Activated naive CD4-positive, alpha-beta T cell treated with anti-CD3 and anti-CD28 coated beads, Interleukin-2, amount 50 U/mL, for 72 hours (primary cell): Measurements from ENCODE around the gene ZBTB26. TPM values are rescaled to one million over a fixed set of nuclear protein-coding genes. Genes with fewer than 3 reads are reported as not detected.

Source experiments
- ATAC-seq, 2 donors: fragments of 150-1000 bp; cut with Tn5 transposase; 2 replicates each; pipeline ENCODE4 v1.10.0; 2021; ENCODE audit warnings: mild to moderate bottlenecking in 2 of 2, moderate library complexity in 2 of 2
- DNase-seq, 2 donors: peaks; one replicate each; pipeline ENCODE4 v3.0.0; 2021 to 2022; ENCODE audit warnings: low spot score in 2 of 2
- H3K27ac Mint-ChIP-seq, 2 donors: one replicate each; pipeline ENCODE4 v1.8.0; 2022; ENCODE audit warnings: mild to moderate bottlenecking in 2 of 2, mixed read lengths in 2 of 2
- H3K36me3 Mint-ChIP-seq, 2 donors: one replicate each; pipeline ENCODE4 v1.8.0; 2022; ENCODE audit warnings: mixed read lengths in 2 of 2
- H3K9me3 Mint-ChIP-seq, 2 donors: one replicate each; pipeline ENCODE4 v1.8.0; 2022; ENCODE audit warnings: mixed read lengths in 2 of 2
- total RNA-seq, 2 donors: library from RNA; stranded (reverse); gene quantifications; one replicate each; pipeline ENCODE4 v1.2.3, GENCODE V29; 2022

The ZBTB26 gene
- total RNA-seq: 1 to 10 TPM; 6.6 to 7.7 TPM

GRCh38 chr9:122931226-122932121 lies at the start of gene ZBTB26:
TSS of gene ZBTB26 (minus strand) at chr9:122931512. CDS start at chr9:122919934, 11,578 bp downstream.
- DNase-seq (peak; percentile 87 to 90), ATAC-seq (peak; percentile 99)
- Mint-ChIP-seq H3K27ac (peak within 1 kb of the TSS in 1 of 2 donors; percentile 96), H3K9me3 (no peaks in the 10 kb centered on the region), H3K36me3 (peaks cover 7 to 16% of the 10 kb centered on the region in 2 donors)

GRCh38 chr9:122978601-122979000 lies 47.3 kb upstream of the ZBTB26 start:
- Mint-ChIP-seq H3K27ac (no peak overlapping the region), H3K9me3 (no peaks in the 10 kb centered on the region), H3K36me3 (no peaks in the 10 kb centered on the region)
- DNase-seq (no peak), ATAC-seq (no peak)

GRCh38 chr9:122975196-122975595 lies 43.9 kb upstream of the ZBTB26 start:
- Mint-ChIP-seq H3K36me3 (no peaks in the 10 kb centered on the region), H3K9me3 (no peaks in the 10 kb centered on the region), H3K27ac (no peak overlapping the region)
- DNase-seq: no peak
- ATAC-seq: no peak

- ATAC-seq: no peak
- Mint-ChIP-seq H3K36me3 (peaks cover 8 to 25% of the 10 kb centered on the region in 2 donors), H3K9me3 (peaks cover 0 to 5% of the 10 kb centered on the region in 2 donors), H3K27ac (no peak overlapping the region)
- no peak for DNase-seq
Measured at GRCh38 chr9:122961139-122961538, 29.8 kb upstream of the ZBTB26 start.

- ATAC-seq (no peak), DNase-seq (no peak)
- Mint-ChIP-seq H3K27ac (no peak overlapping the region), H3K36me3 (peaks cover 8 to 18% of the 10 kb centered on the region in 2 donors), H3K9me3 (peaks cover 0 to 5% of the 10 kb centered on the region in 2 donors)
Measured at GRCh38 chr9:122955961-122956360, 24.6 kb upstream of the ZBTB26 start.

- ATAC-seq: no peak
- Mint-ChIP-seq H3K36me3 (peaks cover 0 to 5% of the 10 kb centered on the region in 2 donors), H3K9me3 (peaks cover 0 to 5% of the 10 kb centered on the region in 2 donors), H3K27ac (no peak overlapping the region)
- no peak for DNase-seq
Measured at GRCh38 chr9:122954253-122954691, 23.0 kb upstream of the ZBTB26 start.

- H3K27ac Mint-ChIP-seq: no peak overlapping the region
Measured at GRCh38 chr9:122951056-122951455, 19.7 kb upstream of the ZBTB26 start.

GRCh38 chr9:122950263-122950662 lies 19.0 kb upstream of the ZBTB26 start:
- Mint-ChIP-seq H3K9me3 (no peaks in the 10 kb centered on the region), H3K36me3 (peaks cover 0 to 5% of the 10 kb centered on the region in 2 donors), H3K27ac (no peak overlapping the region)
- ATAC-seq (no peak), DNase-seq (no peak)

More at GRCh38 chr9:122951056-122951455, 19.7 kb upstream of the ZBTB26 start:
- H3K9me3 Mint-ChIP-seq: no peaks in the 10 kb centered on the region
- no peak for ATAC-seq
- H3K36me3 Mint-ChIP-seq: peaks cover 0 to 5% of the 10 kb centered on the region in 2 donors
- no peak for DNase-seq

GRCh38 chr9:122949696-122950095 lies 18.4 kb upstream of the ZBTB26 start:
- ATAC-seq: no peak
- Mint-ChIP-seq H3K36me3 (peaks cover 0 to 5% of the 10 kb centered on the region in 2 donors), H3K27ac (no peak overlapping the region), H3K9me3 (no peaks in the 10 kb centered on the region)
- no peak for DNase-seq

- H3K9me3 Mint-ChIP-seq: no peaks in the 10 kb centered on the region
- peaks cover 0 to 5% of the 10 kb centered on the region in 2 donors for H3K36me3 Mint-ChIP-seq
- H3K27ac Mint-ChIP-seq: peak overlapping the region; percentile 18 to 72
- DNase-seq (peak in 1 of 2 donors; percentile 9), ATAC-seq (peak; percentile 76 to 96)
Measured at GRCh38 chr9:122948313-122948712, 17.0 kb upstream of the ZBTB26 start.

GRCh38 chr9:122946461-122947005 lies 15.2 kb upstream of the ZBTB26 start:
- Mint-ChIP-seq H3K36me3 (peaks cover 5 to 9% of the 10 kb centered on the region in 2 donors), H3K9me3 (no peaks in the 10 kb centered on the region), H3K27ac (no peak overlapping the region)
- no peak for ATAC-seq
- DNase-seq: no peak

- Mint-ChIP-seq H3K27ac (no peak overlapping the region), H3K36me3 (peaks cover 9 to 13% of the 10 kb centered on the region in 2 donors), H3K9me3 (no peaks in the 10 kb centered on the region)
- no peak for DNase-seq
- ATAC-seq: no peak
Measured at GRCh38 chr9:122944960-122945888, 13.9 kb upstream of the ZBTB26 start.

GRCh38 chr9:122941582-122942234 lies 10.4 kb upstream of the ZBTB26 start:
- DNase-seq (no peak), ATAC-seq (no peak)
- Mint-ChIP-seq H3K27ac (peak overlapping the region; percentile 93 to 98), H3K9me3 (no peaks in the 10 kb centered on the region), H3K36me3 (peaks cover 10 to 14% of the 10 kb centered on the region in 2 donors)

- H3K36me3 Mint-ChIP-seq: peaks cover 13 to 14% of the 10 kb centered on the region in 2 donors
- peak; percentile 98 for ATAC-seq
- peak within 1 kb of the TSS; percentile 93 to 98 for H3K27ac Mint-ChIP-seq
- no peaks in the 10 kb centered on the region for H3K9me3 Mint-ChIP-seq
- DNase-seq: peak; percentile 95 to 97
Measured at GRCh38 chr9:122940749-122941581, 9.7 kb upstream of the ZBTB26 start, which contains the start of gene RABGAP1. TSS of gene RABGAP1 (plus strand) at chr9:122941020. CDS start at chr9:122957060, 16,040 bp downstream.

- peak overlapping the region; percentile 93 for H3K27ac Mint-ChIP-seq
- ATAC-seq (no peak), DNase-seq (no peak)
- H3K36me3 Mint-ChIP-seq: peaks cover 13 to 14% of the 10 kb centered on the region in 2 donors
- H3K9me3 Mint-ChIP-seq: no peaks in the 10 kb centered on the region
Measured at GRCh38 chr9:122940454-122940748, 9.1 kb upstream of the ZBTB26 start.
